GM12864 (cell line): ENCODE data around the gene CHST13.

Source experiments
- DNase-seq: peaks from one replicate; pipeline ENCODE4 v3.0.0-alpha.2; 2011; ENCODE audit warnings: low read depth
- H3K4me3 ChIP-seq: 2 replicates; pipeline ENCODE4 v1.5.1; 2011; ENCODE audit warnings: mild to moderate bottlenecking, low read depth, low read length, control low read depth
- CTCF ChIP-seq: IDR thresholded peaks from 2 replicates; pipeline ENCODE4 v1.5.1; 2011; ENCODE audit warnings: low read depth, mild to moderate bottlenecking, moderate library complexity, low read length, control low read depth, inconsistent platforms; ENCODE audit errors: missing control alignments

CHST13 gene

GRCh38 chr3:126550488-126551051, 26.6 kb downstream of the CHST13 start:
- no peak for TF ChIP-seq CTCF
- no peak for DNase-seq
- H3K4me3 ChIP-seq: no peak overlapping the region

GRCh38 chr3:126551121-126551838, 27.3 kb downstream of the CHST13 start:
- no peak for DNase-seq
- no peak overlapping the region for H3K4me3 ChIP-seq
- no peak for TF ChIP-seq CTCF

- no peak for TF ChIP-seq CTCF
- no peak for DNase-seq
- no peak overlapping the region for H3K4me3 ChIP-seq
These were observed 28.1 kb downstream of the CHST13 start for GRCh38 chr3:126551839-126552687.

- no peak for DNase-seq
- TF ChIP-seq CTCF: no peak
- H3K4me3 ChIP-seq: no peak overlapping the region
These were observed 28.8 kb downstream of the CHST13 start for GRCh38 chr3:126552688-126553283.

GRCh38 chr3:126553284-126554084, 29.5 kb downstream of the CHST13 start:
- H3K4me3 ChIP-seq: no peak overlapping the region
- TF ChIP-seq CTCF: no peak
- DNase-seq: no peak
